NT2/D1 (cell line): Measurements from ENCODE around the gene PALLD.

Experiments
- SUZ12 ChIP-seq: IDR thresholded peaks from 2 replicates; pipeline ENCODE4 v1.6.1; 2011; ENCODE audit not compliant: insufficient read length, insufficient read depth; ENCODE audit errors: extremely low read depth
- YY1 ChIP-seq: IDR thresholded peaks from 2 replicates; pipeline ENCODE4 v1.6.1; 2011; ENCODE audit not compliant: insufficient read length, insufficient read depth
- ZNF274 ChIP-seq: IDR thresholded peaks from 2 replicates; pipeline ENCODE4 v1.6.1; 2011; ENCODE audit warnings: mild to moderate bottlenecking, low read depth, low read length

DNA sequence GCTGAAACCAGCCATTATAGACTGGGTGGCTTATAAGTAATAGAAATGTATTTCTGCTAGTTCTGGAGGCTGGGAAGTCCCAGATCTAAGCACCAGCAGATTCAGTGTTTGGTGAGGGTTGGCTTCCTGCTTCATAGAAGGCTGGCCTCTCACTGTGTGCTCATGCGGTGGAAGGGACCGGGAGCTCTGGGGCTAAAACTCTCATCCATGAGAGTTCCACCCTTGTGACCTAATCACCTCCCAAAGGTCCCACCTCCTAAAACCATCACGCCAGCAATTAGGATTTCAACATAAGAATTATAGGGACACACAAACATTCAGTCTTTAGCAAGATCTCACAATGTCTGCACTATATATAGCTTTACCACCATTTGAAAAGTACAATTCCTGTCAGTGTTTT is 298.0 kb downstream of the PALLD start:
- no peak for TF ChIP-seq YY1
- no peak for TF ChIP-seq ZNF274
- TF ChIP-seq SUZ12: no peak
